BLaER1 treated with 17β-estradiol and CSF1 and Interleukin-3, amounts not matched to agents 10 nM and 100 nM (cell line): ENCODE results near the gene GRSF1.
"Not testable (repeated sequence)": the region's sequence is repeated elsewhere in the genome, so short reads cannot be mapped to it uniquely, and the experiment has no call there.

Experiments used
- H3K27ac ChIP-seq, 11 experiments: shearing (Covaris generic); formaldehyde crosslinking; 2 replicates each; pipeline ENCODE4 v1.8.1; 2022
- H3K27me3 ChIP-seq, 11 experiments: shearing (Covaris generic); formaldehyde crosslinking; 2 replicates each; pipeline ENCODE4 v1.8.1; 2022
- H3K36me3 ChIP-seq, 11 experiments: shearing (Covaris generic); formaldehyde crosslinking; 2 replicates each; pipeline ENCODE4 v1.8.1; 2022
- H3K4me1 ChIP-seq, 10 experiments: shearing (Covaris generic); formaldehyde crosslinking; 2 replicates each; pipeline ENCODE4 v1.8.1; 2022
- H3K4me2 ChIP-seq, 11 experiments: shearing (Covaris generic); formaldehyde crosslinking; 2 replicates each; pipeline ENCODE4 v1.8.1; 2022
- H3K4me3 ChIP-seq, 10 experiments: shearing (Covaris generic); formaldehyde crosslinking; 2 replicates each; pipeline ENCODE4 v1.8.1; 2022
- H3K9ac ChIP-seq, 11 experiments: shearing (Covaris generic); formaldehyde crosslinking; 2 replicates each; pipeline ENCODE4 v1.8.1; 2022
- H3K9me3 ChIP-seq, 11 experiments: shearing (Covaris generic); formaldehyde crosslinking; replicated peaks in 1 of 11; 2 replicates each; pipeline ENCODE4 v1.8.1; 2022
- H4K20me1 ChIP-seq, 11 experiments: shearing (Covaris generic); formaldehyde crosslinking; 2 replicates each; pipeline ENCODE4 v1.8.1; 2022
- Cebpa-rat ChIP-seq, 11 experiments: shearing (Covaris generic); IDR thresholded peaks; 2 replicates each; pipeline ENCODE4 v1.8.1; 2022

Gene GRSF1

DNA sequence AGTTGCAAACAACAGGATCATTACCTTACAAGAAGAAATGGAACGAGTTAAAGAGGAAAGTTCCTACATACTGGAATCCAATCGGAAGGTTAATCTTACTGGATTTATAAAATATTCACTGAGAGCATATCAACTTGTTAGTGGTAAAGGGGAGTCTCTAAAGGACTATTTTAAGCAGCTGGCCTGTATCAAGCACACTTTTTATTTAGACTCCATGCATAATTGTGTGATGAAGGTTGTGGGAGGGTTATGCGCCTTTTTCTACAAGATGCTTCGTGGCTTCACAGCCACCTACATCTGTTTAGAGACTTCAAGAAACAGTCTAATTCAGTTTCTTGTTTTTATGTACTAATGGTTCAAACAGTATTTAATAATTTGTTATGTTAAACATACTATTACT is 56.6 kb downstream of the GRSF1 start:
- H3K27ac ChIP-seq = no peak overlapping the region
- H3K27me3 ChIP-seq = no peaks in the 10 kb centered on the region
- H3K4me2 ChIP-seq = no peak overlapping the region
- H3K4me3 ChIP-seq = no peak overlapping the region
- H4K20me1 ChIP-seq = no peaks in the 10 kb centered on the region
- peaks cover 34 to 97% (median 57%) of the 10 kb centered on the region in 11 experiments for H3K36me3 ChIP-seq
- H3K9me3 ChIP-seq = no peaks in the 10 kb centered on the region
- no peaks in the 10 kb centered on the region for H3K4me1 ChIP-seq
- no peak for TF ChIP-seq Cebpa-rat (IDR thresholded peaks at IDR 0.05)
- H3K9ac ChIP-seq = no peak overlapping the region

DNA sequence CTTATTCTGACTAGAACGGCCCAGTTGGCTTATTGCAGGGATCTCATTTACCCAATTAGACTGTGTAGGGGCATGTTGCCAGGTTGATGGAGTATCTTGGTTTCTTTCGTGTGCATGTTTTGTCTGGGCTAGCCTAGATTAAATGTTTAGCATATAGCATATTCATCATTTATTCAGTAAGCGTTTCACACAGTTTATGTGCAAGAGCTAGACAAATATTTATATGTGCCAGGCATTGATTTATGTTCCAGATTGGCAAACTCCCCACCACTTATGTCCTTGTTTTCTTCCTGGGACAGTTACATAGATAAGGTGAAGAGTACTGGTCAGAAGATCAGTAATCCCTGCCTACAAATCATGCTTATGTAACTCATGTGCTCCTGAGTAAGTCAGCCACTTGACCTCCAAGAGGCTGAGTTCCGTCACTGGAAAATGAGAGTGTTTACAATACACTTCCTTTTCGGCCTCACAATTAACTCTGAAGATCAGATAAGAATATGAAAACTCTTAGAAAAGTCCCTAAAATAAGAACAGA is 60.7 kb downstream of the GRSF1 start:
- Histone ChIP-seq H3K4me3 (no peak overlapping the region), H4K20me1 (no peaks in the 10 kb centered on the region), H3K27me3 (no peaks in the 10 kb centered on the region), H3K4me2 (no peak overlapping the region), H3K9me3 (no peaks in the 10 kb centered on the region), H3K4me1 (no peaks in the 10 kb centered on the region), H3K9ac (no peak overlapping the region), H3K36me3 (peaks cover 17 to 90% (median 44%) of the 10 kb centered on the region in 11 experiments), H3K27ac (no peak overlapping the region)
- no peak for TF ChIP-seq Cebpa-rat (IDR thresholded peaks at IDR 0.05)

GRCh38 chr4:70772929-70773555 is 66.6 kb downstream of the GRSF1 start:
- Histone ChIP-seq H3K9ac (no peak overlapping the region), H3K27me3 (no peaks in the 10 kb centered on the region), H3K4me2 (peak overlapping the region in 3 of 11 experiments; percentile 30 to 60 (median 54); a peak in 5 of 22 replicates), H4K20me1 (no peaks in the 10 kb centered on the region), H3K27ac (no peak overlapping the region), H3K4me3 (no peak overlapping the region), H3K4me1 (peaks cover 0 to 16% (median 0%) of the 10 kb centered on the region in 10 experiments; a peak in 6 of 20 replicates), H3K36me3 (peaks cover 23 to 81% (median 54%) of the 10 kb centered on the region in 11 experiments), H3K9me3 (no peaks in the 10 kb centered on the region)
- TF ChIP-seq Cebpa-rat (IDR thresholded peaks at IDR 0.05) = no peak

- Histone ChIP-seq H3K9me3 (peaks cover 5 to 11% (median 6%) of the 10 kb centered on the region in 11 experiments; a peak in 18 of 22 replicates), H3K4me1 (peaks cover 0 to 16% (median 0%) of the 10 kb centered on the region in 10 experiments; a peak in 6 of 20 replicates), H3K36me3 (peaks cover 45 to 86% (median 62%) of the 10 kb centered on the region in 11 experiments)
- not testable (repeated sequence) for H4K20me1 ChIP-seq, H3K4me3 ChIP-seq, H3K27ac ChIP-seq, H3K27me3 ChIP-seq, H3K4me2 ChIP-seq, H3K9ac ChIP-seq
Observed at GRCh38 chr4:70769396-70769795, 70.3 kb downstream of the GRSF1 start.

GRCh38 chr4:70768301-70768948 is 71.3 kb downstream of the GRSF1 start:
- Histone ChIP-seq H3K4me1 (peaks cover 0 to 14% (median 0%) of the 10 kb centered on the region in 10 experiments; a peak in 6 of 20 replicates), H3K36me3 (peaks cover 55 to 87% (median 72%) of the 10 kb centered on the region in 11 experiments), H3K27ac (no peak overlapping the region), H3K4me2 (no peak overlapping the region), H3K9ac (no peak overlapping the region), H4K20me1 (no peaks in the 10 kb centered on the region), H3K27me3 (no peaks in the 10 kb centered on the region), H3K4me3 (no peak overlapping the region), H3K9me3 (peaks cover 10 to 21% (median 14%) of the 10 kb centered on the region in 11 experiments; a peak in 19 of 22 replicates)
- no peak for TF ChIP-seq Cebpa-rat (IDR thresholded peaks at IDR 0.05)
